SH-SY5Y (cell line): ENCODE measurements around the gene XBP1.

Experiments used
- GATA2 ChIP-seq: IDR thresholded peaks from 2 replicates; pipeline ENCODE4 v1.6.1; 2011; ENCODE audit warnings: mild to moderate bottlenecking, low read depth, low read length
- GATA3 ChIP-seq: IDR thresholded peaks from 2 replicates; pipeline ENCODE4 v1.6.1; 2011; ENCODE audit warnings: low read depth, mild to moderate bottlenecking, low read length, moderate library complexity

GRCh38 chr22:28795071-28795693 is 5.2 kb downstream of the XBP1 start:
- TF ChIP-seq GATA3 (no peak), GATA2 (no peak)
